ENCODE results near the gene LSM3. TPM values are rescaled to one million over a fixed set of nuclear protein-coding genes. Genes with fewer than 3 reads are reported as not detected.

Gene LSM3
- total RNA-seq, 2 experiments from 2014 or later = 12.4 to 21.9 TPM

DNA sequence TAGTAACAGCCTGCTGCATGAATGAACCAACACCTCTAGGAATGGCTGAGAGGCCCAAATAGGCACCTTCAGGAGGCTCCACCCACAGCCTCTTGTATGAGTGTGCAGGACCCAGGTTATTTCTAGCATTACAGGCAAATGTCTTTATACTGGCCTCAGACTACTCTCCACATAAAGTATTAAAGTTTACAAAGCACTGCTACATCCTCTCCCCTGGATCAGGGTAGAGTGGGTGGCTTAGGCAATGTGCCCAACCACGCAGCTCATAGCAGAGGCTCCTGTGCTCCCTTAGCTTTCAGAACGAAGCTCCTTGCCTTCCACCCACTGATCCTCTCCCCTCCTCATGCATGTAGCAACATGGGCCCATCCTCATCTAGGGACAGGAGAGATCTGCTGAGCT, 37.5 kb upstream of the LSM3 start:
- no peak overlapping the region for H2AFZ ChIP-seq (ENCODE audit: low read length)
- H4K20me1 ChIP-seq (ENCODE audit: insufficient read depth, low read length) = 0 out of 2 replicates have a peak, but pooled peaks cover 3% of the 10 kb centered on the region
- no peaks in the 10 kb centered on the region for H3K79me2 ChIP-seq (ENCODE audit: insufficient read depth, low read depth, low read length)
- CTCF ChIA-PET (ENCODE audit: unreplicated experiment) = no interaction called here
- no peaks in the 10 kb centered on the region for H3K9me3 ChIP-seq (ENCODE audit: low read length)
- H3K9me2 ChIP-seq (ENCODE audit: insufficient read depth, low read length) = no peaks in the 10 kb centered on the region
- no peaks in the 10 kb centered on the region for H3K4me1 ChIP-seq (ENCODE audit: insufficient read depth, low read length, poor library complexity, severe bottlenecking)
- peaks cover 22% of the 10 kb centered on the region for H3K36me3 ChIP-seq (ENCODE audit: insufficient read depth, low read length)
- TF ChIP-seq, protein P1, sequence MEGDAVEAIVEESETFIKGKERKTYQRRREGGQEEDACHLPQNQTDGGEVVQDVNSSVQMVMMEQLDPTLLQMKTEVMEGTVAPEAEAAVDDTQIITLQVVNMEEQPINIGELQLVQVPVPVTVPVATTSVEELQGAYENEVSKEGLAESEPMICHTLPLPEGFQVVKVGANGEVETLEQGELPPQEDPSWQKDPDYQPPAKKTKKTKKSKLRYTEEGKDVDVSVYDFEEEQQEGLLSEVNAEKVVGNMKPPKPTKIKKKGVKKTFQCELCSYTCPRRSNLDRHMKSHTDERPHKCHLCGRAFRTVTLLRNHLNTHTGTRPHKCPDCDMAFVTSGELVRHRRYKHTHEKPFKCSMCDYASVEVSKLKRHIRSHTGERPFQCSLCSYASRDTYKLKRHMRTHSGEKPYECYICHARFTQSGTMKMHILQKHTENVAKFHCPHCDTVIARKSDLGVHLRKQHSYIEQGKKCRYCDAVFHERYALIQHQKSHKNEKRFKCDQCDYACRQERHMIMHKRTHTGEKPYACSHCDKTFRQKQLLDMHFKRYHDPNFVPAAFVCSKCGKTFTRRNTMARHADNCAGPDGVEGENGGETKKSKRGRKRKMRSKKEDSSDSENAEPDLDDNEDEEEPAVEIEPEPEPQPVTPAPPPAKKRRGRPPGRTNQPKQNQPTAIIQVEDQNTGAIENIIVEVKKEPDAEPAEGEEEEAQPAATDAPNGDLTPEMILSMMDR (conservative IDR thresholded peaks at IDR 0.05; ENCODE audit: low read length) = no peak
- TF ChIP-seq EZH2phosphoT487 (IDR thresholded peaks at IDR 0.05; ENCODE audit: borderline replicate concordance, low read depth, low read length) = no peak
- no peak for DNase-seq (ENCODE audit: low spot score)
- no TSS peak for BruUV-seq (replicated peaks)
- no peak overlapping the region for H3K4me3 ChIP-seq (ENCODE audit: low read depth, low read length, poor library complexity, severe bottlenecking)
- no peak overlapping the region for H3K4me2 ChIP-seq (ENCODE audit: low read length)
- intact Hi-C loops (cut with micrococcal nuclease; ENCODE audit: unreplicated experiment) = no loop called here
- no peak overlapping the region for H3K27ac ChIP-seq (ENCODE audit: low read depth, low read length, poor library complexity, severe bottlenecking)
- POLR2A ChIA-PET = no interaction called here

DNA sequence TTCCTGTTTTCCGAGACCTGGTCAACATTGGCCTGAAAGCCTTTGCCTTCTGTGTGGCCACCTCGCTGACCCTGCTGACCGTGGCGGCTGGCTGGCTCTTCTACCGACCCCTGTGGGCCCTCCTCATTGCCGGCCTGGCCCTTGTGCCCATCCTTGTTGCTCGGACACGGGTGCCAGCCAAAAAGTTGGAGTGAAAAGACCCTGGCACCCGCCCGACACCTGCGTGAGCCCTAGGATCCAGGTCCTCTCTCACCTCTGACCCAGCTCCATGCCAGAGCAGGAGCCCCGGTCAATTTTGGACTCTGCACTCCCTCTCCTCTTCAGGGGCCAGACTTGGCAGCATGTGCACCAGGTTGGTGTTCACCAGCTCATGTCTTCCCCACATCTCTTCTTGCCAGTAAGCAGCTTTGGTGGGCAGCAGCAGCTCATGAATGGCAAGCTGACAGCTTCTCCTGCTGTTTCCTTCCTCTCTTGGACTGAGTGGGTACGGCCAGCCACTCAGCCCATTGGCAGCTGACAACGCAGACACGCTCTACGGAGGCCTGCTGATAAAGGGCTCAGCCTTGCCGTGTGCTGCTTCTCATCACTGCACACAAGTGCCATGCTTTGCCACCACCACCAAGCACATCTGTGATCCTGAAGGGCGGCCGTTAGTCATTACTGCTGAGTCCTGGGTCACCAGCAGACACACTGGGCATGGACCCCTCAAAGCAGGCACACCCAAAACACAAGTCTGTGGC, 36.8 kb upstream of the LSM3 start:
- no TSS peak for BruUV-seq (replicated peaks)
- 0 out of 2 replicates have a peak, but pooled peaks cover 3% of the 10 kb centered on the region for H4K20me1 ChIP-seq (ENCODE audit: insufficient read depth, low read length)
- intact Hi-C loops (cut with micrococcal nuclease; ENCODE audit: unreplicated experiment) = no loop called here
- no peak overlapping the region for H2AFZ ChIP-seq (ENCODE audit: low read length)
- no peak overlapping the region for H3K4me3 ChIP-seq (ENCODE audit: low read depth, low read length, poor library complexity, severe bottlenecking)
- no peaks in the 10 kb centered on the region for H3K9me2 ChIP-seq (ENCODE audit: insufficient read depth, low read length)
- peaks cover 25% of the 10 kb centered on the region for H3K36me3 ChIP-seq (ENCODE audit: insufficient read depth, low read length)
- H3K79me2 ChIP-seq (ENCODE audit: insufficient read depth, low read depth, low read length) = no peaks in the 10 kb centered on the region
- POLR2A ChIA-PET = interaction anchor here (0.5 to 1.8 kb wide), 2 partner anchors 17 to 19 kb away, joined by 3 to 5 read pairs; partner anchors contain the start of genes CHCHD4 and TMEM43
- no peaks in the 10 kb centered on the region for H3K4me1 ChIP-seq (ENCODE audit: insufficient read depth, low read length, poor library complexity, severe bottlenecking)
- no peak for DNase-seq (ENCODE audit: low spot score)
- no peak for TF ChIP-seq EZH2phosphoT487 (IDR thresholded peaks at IDR 0.05; ENCODE audit: borderline replicate concordance, low read depth, low read length)
- TF ChIP-seq, protein P1 (conservative IDR thresholded peaks at IDR 0.05; ENCODE audit: low read length) = no peak
- H3K4me2 ChIP-seq (ENCODE audit: low read length) = no peak overlapping the region
- no peak overlapping the region for H3K27ac ChIP-seq (ENCODE audit: low read depth, low read length, poor library complexity, severe bottlenecking)
- no peaks in the 10 kb centered on the region for H3K9me3 ChIP-seq (ENCODE audit: low read length)
- CTCF ChIA-PET (ENCODE audit: unreplicated experiment) = no interaction called here
